Measurements from ENCODE around the gene IL1RAPL1. TPM values are rescaled to one million over a fixed set of nuclear protein-coding genes. Genes with fewer than 3 reads are reported as not detected.

Gene IL1RAPL1
- 1.1 and 2.3 TPM in 2 replicates for total RNA-seq

GRCh38 chrX:28586981-28587551, at the start of gene IL1RAPL1:
IL1RAPL1 (plus strand) TSS chrX:28587446.

